HL-60 (cell line): ENCODE results near the gene KRTAP12-2.

Experiments used
- GABPA ChIP-seq: IDR thresholded peaks from 2 replicates; pipeline ENCODE4 v1.6.1; 2012; ENCODE audit warnings: low read depth
- POLR2AphosphoS5 ChIP-seq: IDR thresholded peaks from 2 replicates; pipeline ENCODE4 v1.6.1; 2012; ENCODE audit warnings: low read depth
- SPI1 ChIP-seq: IDR thresholded peaks from 2 replicates; pipeline ENCODE4 v1.6.1; 2012; ENCODE audit warnings: low read depth, mild to moderate bottlenecking, borderline replicate concordance
- TF ChIP-seq, protein P1 (sequence below): IDR thresholded peaks from one replicate; pipeline ENCODE4 v1.5.1; 2011; ENCODE audit warnings: low read length, control low read depth, inconsistent platforms; ENCODE audit not compliant: insufficient read depth
- TF ChIP-seq, protein P2 (sequence below): IDR thresholded peaks from 2 replicates; pipeline ENCODE4 v1.6.1; 2012; ENCODE audit warnings: low read depth; ENCODE audit not compliant: insufficient replicate concordance

DNA sequence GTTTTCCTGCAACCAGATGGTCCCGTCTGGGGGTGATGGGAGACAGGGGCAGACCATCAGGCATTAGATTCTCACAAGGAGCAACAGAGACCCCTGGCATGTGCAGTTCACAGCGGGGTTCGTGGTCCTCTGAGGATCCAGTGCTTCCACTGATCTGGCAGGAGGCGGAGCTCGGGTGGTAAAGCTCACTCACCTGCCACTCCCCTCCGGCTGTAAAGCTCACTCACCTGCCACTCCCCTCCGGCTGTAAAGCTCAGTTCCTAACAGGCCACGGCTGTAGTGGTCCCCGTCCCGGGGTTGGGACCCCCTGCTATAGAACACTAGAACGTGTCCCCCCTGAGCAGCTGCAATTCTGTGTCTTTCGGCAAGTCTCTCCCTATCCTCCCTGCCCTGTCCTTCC lies 34.8 kb upstream of the KRTAP12-2 start:
- TF ChIP-seq, protein P1, sequence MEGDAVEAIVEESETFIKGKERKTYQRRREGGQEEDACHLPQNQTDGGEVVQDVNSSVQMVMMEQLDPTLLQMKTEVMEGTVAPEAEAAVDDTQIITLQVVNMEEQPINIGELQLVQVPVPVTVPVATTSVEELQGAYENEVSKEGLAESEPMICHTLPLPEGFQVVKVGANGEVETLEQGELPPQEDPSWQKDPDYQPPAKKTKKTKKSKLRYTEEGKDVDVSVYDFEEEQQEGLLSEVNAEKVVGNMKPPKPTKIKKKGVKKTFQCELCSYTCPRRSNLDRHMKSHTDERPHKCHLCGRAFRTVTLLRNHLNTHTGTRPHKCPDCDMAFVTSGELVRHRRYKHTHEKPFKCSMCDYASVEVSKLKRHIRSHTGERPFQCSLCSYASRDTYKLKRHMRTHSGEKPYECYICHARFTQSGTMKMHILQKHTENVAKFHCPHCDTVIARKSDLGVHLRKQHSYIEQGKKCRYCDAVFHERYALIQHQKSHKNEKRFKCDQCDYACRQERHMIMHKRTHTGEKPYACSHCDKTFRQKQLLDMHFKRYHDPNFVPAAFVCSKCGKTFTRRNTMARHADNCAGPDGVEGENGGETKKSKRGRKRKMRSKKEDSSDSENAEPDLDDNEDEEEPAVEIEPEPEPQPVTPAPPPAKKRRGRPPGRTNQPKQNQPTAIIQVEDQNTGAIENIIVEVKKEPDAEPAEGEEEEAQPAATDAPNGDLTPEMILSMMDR: no peak
- TF ChIP-seq, protein P2, sequence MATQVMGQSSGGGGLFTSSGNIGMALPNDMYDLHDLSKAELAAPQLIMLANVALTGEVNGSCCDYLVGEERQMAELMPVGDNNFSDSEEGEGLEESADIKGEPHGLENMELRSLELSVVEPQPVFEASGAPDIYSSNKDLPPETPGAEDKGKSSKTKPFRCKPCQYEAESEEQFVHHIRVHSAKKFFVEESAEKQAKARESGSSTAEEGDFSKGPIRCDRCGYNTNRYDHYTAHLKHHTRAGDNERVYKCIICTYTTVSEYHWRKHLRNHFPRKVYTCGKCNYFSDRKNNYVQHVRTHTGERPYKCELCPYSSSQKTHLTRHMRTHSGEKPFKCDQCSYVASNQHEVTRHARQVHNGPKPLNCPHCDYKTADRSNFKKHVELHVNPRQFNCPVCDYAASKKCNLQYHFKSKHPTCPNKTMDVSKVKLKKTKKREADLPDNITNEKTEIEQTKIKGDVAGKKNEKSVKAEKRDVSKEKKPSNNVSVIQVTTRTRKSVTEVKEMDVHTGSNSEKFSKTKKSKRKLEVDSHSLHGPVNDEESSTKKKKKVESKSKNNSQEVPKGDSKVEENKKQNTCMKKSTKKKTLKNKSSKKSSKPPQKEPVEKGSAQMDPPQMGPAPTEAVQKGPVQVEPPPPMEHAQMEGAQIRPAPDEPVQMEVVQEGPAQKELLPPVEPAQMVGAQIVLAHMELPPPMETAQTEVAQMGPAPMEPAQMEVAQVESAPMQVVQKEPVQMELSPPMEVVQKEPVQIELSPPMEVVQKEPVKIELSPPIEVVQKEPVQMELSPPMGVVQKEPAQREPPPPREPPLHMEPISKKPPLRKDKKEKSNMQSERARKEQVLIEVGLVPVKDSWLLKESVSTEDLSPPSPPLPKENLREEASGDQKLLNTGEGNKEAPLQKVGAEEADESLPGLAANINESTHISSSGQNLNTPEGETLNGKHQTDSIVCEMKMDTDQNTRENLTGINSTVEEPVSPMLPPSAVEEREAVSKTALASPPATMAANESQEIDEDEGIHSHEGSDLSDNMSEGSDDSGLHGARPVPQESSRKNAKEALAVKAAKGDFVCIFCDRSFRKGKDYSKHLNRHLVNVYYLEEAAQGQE: no peak
- no peak for TF ChIP-seq POLR2AphosphoS5
- no peak for TF ChIP-seq GABPA
- TF ChIP-seq SPI1: no peak
